Measurements from ENCODE around the gene CEP19.

CEP19 gene

DNA sequence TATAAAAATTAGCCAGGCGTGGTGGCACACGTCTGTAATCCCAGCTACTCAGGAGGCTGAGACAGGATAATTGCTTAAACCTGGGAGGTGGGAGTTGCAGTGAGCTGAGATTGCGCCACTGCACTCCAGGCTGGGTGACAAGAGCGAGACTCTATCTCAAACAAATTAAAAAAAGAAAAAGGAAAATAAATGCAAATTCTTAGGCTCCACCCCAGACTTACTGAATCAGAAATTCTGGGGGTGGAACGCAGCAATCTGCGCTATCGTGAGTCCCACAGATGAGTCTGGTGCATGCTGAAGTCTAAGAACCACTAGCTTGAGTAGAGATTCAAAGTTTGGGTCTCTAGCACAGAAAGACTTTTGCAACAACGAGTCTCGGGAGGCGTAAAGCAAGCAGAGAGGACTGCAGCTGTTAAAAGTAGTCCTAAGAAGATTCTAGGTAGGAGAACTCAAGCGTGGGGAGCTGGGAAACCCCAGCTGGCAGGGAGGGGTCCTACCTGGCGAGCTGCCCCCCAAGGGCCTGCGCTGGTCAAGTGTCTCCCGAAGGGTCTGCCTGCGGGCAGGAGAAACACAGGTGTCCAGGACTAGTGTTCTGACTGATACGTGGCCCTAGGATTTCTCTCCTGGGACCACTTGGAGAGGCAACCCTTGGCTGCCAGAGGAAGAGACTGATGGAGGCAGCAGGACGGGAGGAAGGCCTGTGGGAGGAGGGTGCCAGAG lies 21.9 kb downstream of the CEP19 start:
- no peak for ATAC-seq

DNA sequence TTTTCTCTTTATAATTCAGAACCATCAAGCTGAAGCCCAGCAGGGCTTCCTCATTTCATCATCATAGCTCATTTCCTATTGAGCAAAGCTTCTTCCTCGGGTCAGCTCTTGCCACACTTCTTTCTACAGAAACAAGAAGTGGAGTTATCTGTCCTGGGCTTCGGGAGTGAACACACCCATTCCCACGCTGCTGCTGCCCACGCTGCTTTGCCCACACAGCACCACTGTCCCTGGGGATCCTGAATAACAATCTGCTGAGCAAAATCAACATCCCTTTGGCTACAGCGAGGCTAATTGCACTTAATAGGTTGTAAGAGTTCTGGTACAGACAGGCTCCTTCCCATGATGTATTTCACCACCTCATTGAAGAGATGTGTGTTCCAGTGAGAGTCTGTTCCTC lies 23.7 kb downstream of the CEP19 start:
- no peak overlapping the region for H3K4me3 Mint-ChIP-seq
- peaks cover 47% of the 10 kb centered on the region for H3K4me1 Mint-ChIP-seq
- H3K9me3 Mint-ChIP-seq: no peaks in the 10 kb centered on the region
- no peaks in the 10 kb centered on the region for H3K36me3 Mint-ChIP-seq
- ATAC-seq: peak; percentile 40
- H3K27ac Mint-ChIP-seq: peak overlapping the region; percentile 4
- no peaks in the 10 kb centered on the region for H3K27me3 Mint-ChIP-seq

More for the DNA sequence above, 21.9 kb downstream of the CEP19 start:
- Mint-ChIP-seq H3K27ac (no peak overlapping the region), H3K4me1 (peaks cover 39% of the 10 kb centered on the region), H3K27me3 (no peaks in the 10 kb centered on the region), H3K36me3 (no peaks in the 10 kb centered on the region), H3K9me3 (no peaks in the 10 kb centered on the region), H3K4me3 (no peak overlapping the region)

DNA sequence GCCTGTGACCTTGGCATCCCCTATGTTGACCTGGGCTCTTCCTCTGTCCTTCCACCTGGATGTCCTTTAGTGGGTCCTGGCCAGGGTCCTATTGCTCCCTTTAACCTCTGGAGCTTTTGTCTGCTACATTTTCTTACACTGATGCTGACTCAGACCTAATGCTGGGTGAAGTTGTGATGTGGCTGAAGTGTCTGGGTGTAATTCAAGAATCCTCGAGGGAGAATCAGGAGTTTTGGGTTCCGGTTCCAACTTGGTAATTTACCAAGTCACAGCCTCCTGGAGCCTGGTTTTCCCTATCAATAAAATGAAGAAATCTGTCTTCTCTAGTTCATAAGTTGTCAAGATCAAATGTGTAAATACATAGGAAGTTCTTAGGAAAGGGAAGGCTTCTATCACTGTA lies 25.6 kb downstream of the CEP19 start:
- Mint-ChIP-seq H3K4me1 (peaks cover 47% of the 10 kb centered on the region), H3K27me3 (no peaks in the 10 kb centered on the region), H3K4me3 (no peak overlapping the region), H3K36me3 (peaks cover 12% of the 10 kb centered on the region), H3K9me3 (peaks cover 2% of the 10 kb centered on the region), H3K27ac (peak overlapping the region; percentile 11)
- ATAC-seq: no peak

DNA sequence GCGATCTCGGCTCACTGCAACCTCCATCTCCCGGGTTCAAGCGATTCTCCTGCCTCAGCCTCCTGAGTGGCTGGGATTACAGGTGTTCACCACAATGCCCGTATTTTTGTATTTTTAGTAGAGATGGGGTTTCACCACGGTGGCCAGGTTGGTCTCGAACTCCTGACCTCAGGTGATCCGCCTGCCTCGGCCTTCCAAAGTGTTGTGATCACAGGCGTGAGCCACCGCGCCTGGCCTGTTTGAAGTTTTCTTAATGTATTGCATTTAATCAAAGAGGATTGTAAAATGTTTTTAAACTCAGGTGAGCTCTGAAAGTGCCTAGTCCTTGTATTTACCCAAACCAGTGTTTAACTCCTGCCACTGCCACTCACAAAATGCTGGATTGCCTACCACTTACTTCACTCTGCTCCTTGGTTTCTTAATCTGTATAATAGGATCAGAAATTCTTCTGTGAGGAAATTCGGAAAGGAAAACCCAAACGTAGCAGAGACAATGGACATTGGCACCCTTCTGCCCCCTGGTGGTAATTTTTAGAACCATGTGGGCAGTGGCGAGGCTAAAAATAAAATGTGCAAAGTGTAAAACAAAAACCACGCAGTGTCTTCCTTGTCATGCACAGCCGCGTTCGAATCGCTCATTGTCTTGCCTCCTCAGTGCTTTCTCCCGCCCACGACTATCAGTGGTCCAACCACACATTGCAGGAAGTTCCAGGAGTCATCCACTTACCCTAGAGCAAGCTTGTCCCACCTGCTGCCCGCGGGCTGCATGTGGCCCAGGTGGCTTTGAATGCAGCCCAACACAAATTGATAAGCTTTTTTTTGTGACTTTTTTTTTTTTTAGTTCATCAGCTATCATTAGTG lies 27.3 kb downstream of the CEP19 start:
- no peaks in the 10 kb centered on the region for H3K27me3 Mint-ChIP-seq
- ATAC-seq: peak; percentile 97
- H3K4me1 Mint-ChIP-seq: peaks cover 40% of the 10 kb centered on the region
- H3K36me3 Mint-ChIP-seq: peaks cover 12% of the 10 kb centered on the region
- peak overlapping the region; percentile 22 for H3K4me3 Mint-ChIP-seq
- peak overlapping the region; percentile 49 for H3K27ac Mint-ChIP-seq
- peaks cover 2% of the 10 kb centered on the region for H3K9me3 Mint-ChIP-seq

DNA sequence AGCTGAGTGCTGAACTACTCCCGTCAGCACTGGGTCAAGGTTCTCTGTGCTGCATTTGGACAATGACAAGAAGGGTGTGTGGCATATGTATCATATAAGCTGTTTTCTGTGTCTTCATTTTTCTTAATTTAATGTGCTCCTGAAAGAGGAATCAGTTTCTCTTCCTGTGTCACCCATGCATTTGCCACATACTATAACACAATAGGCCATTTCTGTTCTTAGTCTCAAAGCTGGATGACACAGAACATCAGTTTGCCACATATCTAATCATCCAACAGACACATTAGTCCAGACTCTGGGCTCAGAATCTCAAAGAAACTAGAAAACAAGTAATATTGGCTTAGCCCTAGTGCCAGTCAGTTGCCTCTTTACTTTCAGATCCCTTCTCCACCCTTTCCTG lies 34.1 kb downstream of the CEP19 start:
- Mint-ChIP-seq H3K4me1 (peaks cover 12% of the 10 kb centered on the region), H3K9me3 (peaks cover 3% of the 10 kb centered on the region), H3K36me3 (peaks cover 15% of the 10 kb centered on the region), H3K27me3 (no peaks in the 10 kb centered on the region), H3K27ac (peak overlapping the region; percentile 40), H3K4me3 (no peak overlapping the region)
- ATAC-seq: no peak

DNA sequence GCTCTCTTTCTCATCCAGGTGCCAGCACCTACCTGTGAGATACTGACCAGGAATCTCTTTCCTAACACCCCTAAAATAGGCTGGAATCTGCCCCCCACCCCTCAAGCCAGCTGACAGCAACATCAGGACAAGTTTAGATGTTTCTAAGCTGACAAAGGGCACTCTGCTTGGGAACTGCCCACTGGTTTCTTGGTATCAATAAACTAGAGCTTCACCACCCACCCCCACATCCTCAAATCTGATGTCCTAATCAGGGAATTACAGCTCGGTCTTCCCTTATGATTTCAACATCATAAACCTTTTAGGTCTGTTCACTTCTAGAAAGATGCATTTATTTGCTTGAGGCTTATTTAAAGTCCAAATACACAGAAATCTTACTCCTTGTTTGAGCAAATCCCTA lies 34.7 kb downstream of the CEP19 start:
- Mint-ChIP-seq H3K4me1 (peaks cover 12% of the 10 kb centered on the region), H3K4me3 (no peak overlapping the region), H3K9me3 (peaks cover 3% of the 10 kb centered on the region), H3K36me3 (peaks cover 13% of the 10 kb centered on the region), H3K27me3 (no peaks in the 10 kb centered on the region), H3K27ac (peak overlapping the region; percentile 40)
- no peak for ATAC-seq

DNA sequence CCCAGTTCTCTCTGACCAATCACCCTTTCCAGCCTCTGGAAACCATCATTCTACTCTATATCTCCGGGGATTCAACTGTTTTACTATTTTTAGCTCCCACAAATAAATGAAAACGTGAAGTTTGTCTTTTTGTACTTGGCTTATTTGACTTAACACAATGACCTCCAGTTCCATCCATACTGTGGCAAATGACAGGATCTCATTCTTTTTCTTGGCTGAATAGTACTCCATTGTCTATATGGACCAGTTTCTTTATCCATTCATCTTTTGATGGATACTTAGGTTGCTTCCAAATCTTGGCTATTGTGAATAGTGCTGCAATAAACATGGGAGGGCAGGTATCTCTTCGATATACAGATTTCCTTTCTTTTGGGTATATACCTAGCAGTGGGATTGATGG lies 38.4 kb downstream of the CEP19 start:
- peaks cover 11% of the 10 kb centered on the region for H3K36me3 Mint-ChIP-seq
- peaks cover 39% of the 10 kb centered on the region for H3K4me1 Mint-ChIP-seq
- no peak overlapping the region for H3K27ac Mint-ChIP-seq
- H3K9me3 Mint-ChIP-seq: peaks cover 3% of the 10 kb centered on the region
- no peak for ATAC-seq
- no peak overlapping the region for H3K4me3 Mint-ChIP-seq
- no peaks in the 10 kb centered on the region for H3K27me3 Mint-ChIP-seq

DNA sequence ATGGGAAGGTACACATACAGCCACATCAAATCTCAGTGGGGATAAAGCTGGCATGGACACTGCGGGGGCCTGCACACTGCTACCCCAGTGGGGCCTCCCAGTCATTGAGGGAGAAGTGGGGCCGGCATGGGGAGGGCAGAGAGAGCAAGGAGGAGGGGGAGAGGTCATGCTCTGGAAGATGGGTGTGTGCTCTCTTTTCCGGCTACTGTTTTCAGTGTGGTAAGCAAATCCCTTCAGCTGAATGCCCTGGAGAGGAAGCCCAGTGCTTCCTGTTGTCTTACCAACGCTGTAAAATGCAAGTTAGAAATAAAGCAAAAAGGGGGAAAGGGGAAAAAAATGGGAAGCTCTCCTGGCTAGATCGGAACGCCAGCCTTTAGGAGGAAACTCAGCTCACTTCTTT lies 41.7 kb downstream of the CEP19 start:
- peak overlapping the region; percentile 53 for H3K4me3 Mint-ChIP-seq
- H3K27ac Mint-ChIP-seq: peak overlapping the region; percentile 83
- H3K36me3 Mint-ChIP-seq: peaks cover 26% of the 10 kb centered on the region
- H3K9me3 Mint-ChIP-seq: peaks cover 3% of the 10 kb centered on the region
- peaks cover 44% of the 10 kb centered on the region for H3K4me1 Mint-ChIP-seq
- peak; percentile 79 for ATAC-seq
- no peaks in the 10 kb centered on the region for H3K27me3 Mint-ChIP-seq

DNA sequence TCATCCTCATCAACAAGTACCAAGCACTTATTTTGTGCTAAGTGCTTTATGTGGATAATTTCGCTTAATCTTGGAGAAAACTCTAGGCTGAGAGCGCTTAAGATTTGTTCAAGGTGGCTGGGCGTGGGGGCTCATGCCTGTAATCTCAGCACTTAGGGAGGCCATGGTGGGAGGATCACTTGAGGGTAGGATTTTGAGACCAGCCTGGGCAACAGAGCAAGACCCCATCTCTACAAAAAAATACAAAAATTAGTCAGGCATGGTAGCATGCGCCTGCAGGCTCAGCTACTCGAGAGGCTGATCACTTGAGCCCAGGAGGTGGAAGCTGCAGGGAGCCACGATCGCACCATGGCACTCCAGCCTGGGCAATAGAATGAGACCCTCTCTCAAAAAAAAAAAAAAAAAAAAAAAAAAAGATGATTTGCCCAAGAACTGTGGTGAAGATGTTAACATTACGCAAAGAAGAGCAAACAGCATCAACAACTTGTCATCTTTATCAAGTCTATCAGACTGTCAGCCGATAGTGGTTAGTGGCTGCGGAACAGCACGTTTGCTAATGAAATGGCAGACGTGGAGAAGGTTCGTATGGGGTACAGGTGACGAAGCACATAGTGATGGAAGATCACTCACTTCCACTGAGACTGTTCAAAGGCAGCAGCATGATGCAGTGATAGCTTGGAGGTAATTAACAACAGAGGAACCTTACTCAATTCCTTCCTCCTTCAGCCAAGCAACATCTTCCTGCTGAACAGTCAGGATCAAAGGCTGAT lies 44.8 kb downstream of the CEP19 start:
- no peak overlapping the region for H3K27ac Mint-ChIP-seq
- H3K27me3 Mint-ChIP-seq: no peaks in the 10 kb centered on the region

DNA sequence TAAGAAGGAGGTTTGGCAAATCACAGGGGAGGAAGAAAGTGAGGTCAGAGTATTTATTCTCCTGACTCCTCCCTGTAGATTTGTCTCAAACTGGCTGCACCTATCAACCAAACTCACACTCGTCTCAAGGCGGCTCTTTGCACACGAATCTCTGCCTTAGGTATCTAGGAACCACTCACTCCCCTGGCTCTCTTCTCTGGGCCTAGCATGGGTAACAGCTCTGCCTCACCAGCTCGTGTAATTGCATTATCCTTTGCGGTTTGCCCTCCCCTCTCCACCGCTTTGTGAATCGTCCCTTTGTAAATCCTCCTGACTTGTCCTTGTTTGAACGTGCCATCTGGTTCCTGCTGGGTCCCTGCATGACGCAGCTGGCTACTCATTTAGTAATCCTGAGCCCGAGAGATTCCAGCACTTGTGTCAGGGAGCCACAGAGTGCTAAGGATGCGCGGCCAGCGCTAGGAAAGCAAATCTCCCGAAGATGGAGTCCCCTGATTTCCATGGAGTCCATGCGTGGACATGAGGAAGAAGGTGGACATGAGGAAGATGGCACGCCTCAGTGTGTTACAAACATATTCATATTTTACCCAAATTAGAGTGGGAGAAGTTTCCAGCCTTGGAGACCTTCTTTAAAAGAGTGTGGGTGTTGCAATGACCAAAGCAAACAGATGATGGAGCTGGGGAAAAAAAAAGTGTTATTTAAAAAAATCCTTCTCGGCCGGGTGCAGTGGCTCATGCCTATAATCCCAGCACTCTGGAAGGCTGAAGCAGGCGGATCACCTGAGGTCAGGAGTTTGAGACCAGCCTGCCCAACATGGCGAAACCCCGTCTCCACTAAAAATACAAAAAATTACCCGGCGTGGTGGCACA lies 45.8 kb downstream of the CEP19 start:
- H3K4me1 Mint-ChIP-seq: peaks cover 43% of the 10 kb centered on the region

More for the DNA sequence above, 44.8 kb downstream of the CEP19 start:
- H3K9me3 Mint-ChIP-seq: no peaks in the 10 kb centered on the region
- no peak overlapping the region for H3K4me3 Mint-ChIP-seq
- peaks cover 50% of the 10 kb centered on the region for H3K4me1 Mint-ChIP-seq
- ATAC-seq: no peak
- peaks cover 33% of the 10 kb centered on the region for H3K36me3 Mint-ChIP-seq

DNA sequence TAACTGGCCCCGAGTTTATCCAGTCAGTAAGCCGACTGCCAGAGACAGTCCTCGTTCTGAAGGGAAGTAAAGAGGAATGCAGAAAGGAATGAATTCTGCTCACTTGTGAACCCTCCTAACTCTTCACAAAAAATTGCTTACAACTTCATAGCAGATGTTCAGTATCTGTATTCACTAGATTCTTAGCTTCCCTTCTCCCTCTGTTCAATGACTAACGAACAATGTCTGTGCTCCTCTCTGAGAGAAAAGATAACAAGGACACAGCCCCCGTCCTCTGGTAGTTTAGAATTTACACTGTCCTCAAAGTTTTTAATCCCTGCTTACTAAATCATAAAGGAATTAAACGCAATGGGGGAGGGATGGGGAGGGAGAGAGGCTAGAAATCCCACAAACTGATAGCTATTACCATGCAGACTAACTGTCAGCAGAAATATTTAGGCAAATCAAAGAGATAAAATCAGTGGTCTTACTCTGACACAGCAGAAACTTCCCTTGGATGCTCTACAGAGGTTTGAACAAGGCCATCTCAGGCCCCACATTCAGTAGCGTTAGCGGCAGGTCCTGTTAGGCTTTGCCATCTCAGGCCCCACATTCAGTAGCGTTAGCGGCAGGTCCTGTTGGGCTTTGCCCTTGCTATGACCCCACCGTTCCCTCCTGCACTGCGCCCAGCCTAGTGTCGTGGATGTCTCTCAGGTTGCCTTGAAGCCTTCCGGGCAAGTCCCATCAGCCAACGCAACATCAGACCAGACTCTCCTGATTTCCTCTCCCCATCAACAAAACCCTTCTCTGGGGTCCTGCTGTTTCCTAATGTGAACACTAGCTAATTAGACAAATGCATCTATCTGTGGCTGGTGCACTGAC lies 49.1 kb downstream of the CEP19 start:
- H3K27ac Mint-ChIP-seq: no peak overlapping the region
- H3K36me3 Mint-ChIP-seq: peaks cover 61% of the 10 kb centered on the region
- no peak for ATAC-seq
- H3K9me3 Mint-ChIP-seq: no peaks in the 10 kb centered on the region
- H3K4me3 Mint-ChIP-seq: no peak overlapping the region
- no peaks in the 10 kb centered on the region for H3K27me3 Mint-ChIP-seq
- peaks cover 17% of the 10 kb centered on the region for H3K4me1 Mint-ChIP-seq

More for the DNA sequence above, 45.8 kb downstream of the CEP19 start:
- peak overlapping the region; percentile 45 for H3K27ac Mint-ChIP-seq
- no peak for ATAC-seq
- no peaks in the 10 kb centered on the region for H3K27me3 Mint-ChIP-seq
- H3K36me3 Mint-ChIP-seq: peaks cover 37% of the 10 kb centered on the region
- no peak overlapping the region for H3K4me3 Mint-ChIP-seq
- no peaks in the 10 kb centered on the region for H3K9me3 Mint-ChIP-seq

DNA sequence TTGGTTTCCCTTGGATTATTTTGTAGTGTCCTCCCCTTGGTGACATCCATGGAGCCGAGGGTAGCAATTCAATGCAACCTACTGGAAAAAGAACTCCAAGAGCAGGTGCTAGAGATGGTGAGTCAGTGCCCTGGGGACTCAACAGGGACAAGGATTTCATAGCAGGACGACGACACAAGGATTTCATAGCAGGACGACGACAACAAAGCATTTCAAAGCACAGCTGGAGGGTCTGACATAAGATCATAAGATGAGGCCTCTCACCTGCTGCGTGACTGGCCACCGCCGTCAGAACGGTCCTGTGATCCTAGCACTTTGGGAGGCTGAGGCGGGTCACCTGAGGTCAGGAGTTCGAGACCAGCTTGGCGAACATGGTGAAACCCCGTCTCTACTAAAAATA lies 50.0 kb downstream of the CEP19 start:
- no peaks in the 10 kb centered on the region for H3K9me3 Mint-ChIP-seq

DNA sequence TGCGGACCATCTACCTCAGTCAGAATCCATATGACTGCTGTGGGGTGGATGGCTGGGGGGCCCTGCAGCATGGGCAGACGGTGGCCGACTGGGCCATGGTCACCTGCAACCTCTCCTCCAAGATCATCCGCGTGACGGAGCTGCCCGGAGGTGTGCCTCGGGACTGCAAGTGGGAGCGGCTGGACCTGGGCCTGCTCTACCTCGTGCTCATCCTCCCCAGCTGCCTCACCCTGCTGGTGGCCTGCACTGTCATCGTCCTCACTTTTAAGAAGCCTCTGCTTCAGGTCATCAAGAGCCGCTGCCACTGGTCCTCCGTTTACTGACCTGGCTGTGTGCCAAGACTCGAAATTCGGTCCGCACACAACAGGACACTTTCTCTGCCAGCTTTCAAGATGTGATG lies 50.6 kb downstream of the CEP19 start:
- peaks cover 72% of the 10 kb centered on the region for H3K36me3 Mint-ChIP-seq
- H3K9me3 Mint-ChIP-seq: no peaks in the 10 kb centered on the region
- H3K27me3 Mint-ChIP-seq: no peaks in the 10 kb centered on the region
- H3K4me1 Mint-ChIP-seq: peaks cover 14% of the 10 kb centered on the region
- ATAC-seq: no peak
- no peak overlapping the region for H3K4me3 Mint-ChIP-seq
- no peak overlapping the region for H3K27ac Mint-ChIP-seq

More for the DNA sequence above, 50.0 kb downstream of the CEP19 start:
- Mint-ChIP-seq H3K36me3 (peaks cover 68% of the 10 kb centered on the region), H3K27ac (no peak overlapping the region), H3K27me3 (no peaks in the 10 kb centered on the region), H3K4me1 (peaks cover 15% of the 10 kb centered on the region), H3K4me3 (no peak overlapping the region)
- no peak for ATAC-seq

Measured in stimulated activated memory B cell treated with anti-CD40 and anti-IgM and Interleukin-4, amounts not matched to agents 10 μg/mL and 1 μg/mL and 100 μg/mL, for 72 hours (primary cell).